NOMO-1 treated with DMSO at 0.1 percent for 48 hours (cell line): ENCODE results near the gene HERPUD2.
"Not testable (repeated sequence)": the region's sequence is repeated elsewhere in the genome, so short reads cannot be mapped to it uniquely, and the experiment has no call there.

ENCODE experiments used
- DNase-seq: peaks from one replicate; lab custom pipeline; 2025; ENCODE audit not compliant: unreplicated experiment; lab: John Stamatoyannopoulos, UW

The HERPUD2 gene

GRCh38 chr7:35681231-35682029 lies 13.5 kb downstream of the HERPUD2 start:
- no peak for DNase-seq

DNA sequence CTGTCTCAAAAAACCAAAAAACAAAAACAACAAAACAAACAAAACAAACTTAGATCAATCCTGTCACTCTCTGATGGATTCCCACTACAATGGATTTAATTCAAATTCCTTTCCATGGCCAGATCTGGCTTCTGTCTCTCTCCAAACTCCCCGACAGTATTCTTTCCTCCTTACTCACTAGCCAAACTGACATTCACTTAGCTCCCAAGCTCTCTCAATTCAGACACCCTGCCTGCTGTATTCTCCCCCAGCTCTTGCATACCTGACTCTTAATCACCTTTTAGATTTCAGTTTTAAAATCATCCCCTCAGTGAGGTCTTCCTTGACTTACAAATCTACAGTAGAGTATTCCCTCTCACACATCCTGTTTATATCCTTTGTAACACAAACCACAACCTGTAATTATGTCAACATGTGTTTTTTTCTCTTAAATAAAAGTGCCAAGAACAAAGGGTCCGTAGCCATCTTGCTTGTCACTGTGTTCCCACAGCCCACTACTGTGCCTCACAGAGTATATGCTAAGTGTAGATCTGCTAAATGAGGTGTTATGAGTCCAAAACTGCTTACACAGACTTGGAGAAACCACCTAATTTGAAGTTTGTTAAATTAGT lies 14.4 kb downstream of the HERPUD2 start:
- no peak for DNase-seq

DNA sequence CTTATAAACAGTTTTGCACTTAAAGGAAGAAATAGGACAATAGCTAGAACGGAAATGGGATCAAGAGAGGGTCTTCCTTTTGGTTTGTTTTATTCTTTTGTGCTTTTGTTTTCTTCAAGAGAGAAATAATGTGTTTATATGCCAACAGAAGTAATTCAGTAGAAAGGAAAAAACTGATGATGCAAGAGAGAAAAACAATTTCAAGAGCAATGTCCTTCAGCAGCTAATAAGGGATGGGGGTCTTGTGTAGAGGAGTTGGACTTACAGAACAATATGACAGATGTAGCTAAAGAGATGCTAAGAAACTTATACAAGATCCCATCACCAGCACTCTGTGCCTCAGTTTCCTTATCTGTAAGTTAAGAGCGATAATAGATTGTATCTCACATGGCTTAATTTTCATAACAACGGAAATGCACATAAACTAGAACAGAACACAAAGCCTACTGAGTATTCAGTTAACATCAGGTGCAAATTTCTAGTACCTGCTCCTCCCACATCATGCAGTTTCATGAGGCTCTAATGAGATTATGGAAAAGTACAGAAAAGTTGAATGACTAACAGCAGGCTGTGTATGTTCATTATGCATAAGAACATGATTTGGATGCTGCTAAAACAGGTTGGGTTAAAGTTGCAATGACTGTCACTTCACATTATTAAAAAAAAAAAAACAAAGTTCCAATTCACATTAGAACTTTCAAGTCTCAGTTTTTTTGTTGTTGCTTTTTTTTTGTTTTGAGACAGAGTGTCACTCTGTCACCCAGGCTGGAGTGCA lies 17.2 kb downstream of the HERPUD2 start:
- no peak for DNase-seq

GRCh38 chr7:35676211-35676610 lies 18.7 kb downstream of the HERPUD2 start:
- no peak for DNase-seq

- no peak for DNase-seq
These were observed 23.9 kb downstream of the HERPUD2 start for GRCh38 chr7:35670856-35671569.

DNA sequence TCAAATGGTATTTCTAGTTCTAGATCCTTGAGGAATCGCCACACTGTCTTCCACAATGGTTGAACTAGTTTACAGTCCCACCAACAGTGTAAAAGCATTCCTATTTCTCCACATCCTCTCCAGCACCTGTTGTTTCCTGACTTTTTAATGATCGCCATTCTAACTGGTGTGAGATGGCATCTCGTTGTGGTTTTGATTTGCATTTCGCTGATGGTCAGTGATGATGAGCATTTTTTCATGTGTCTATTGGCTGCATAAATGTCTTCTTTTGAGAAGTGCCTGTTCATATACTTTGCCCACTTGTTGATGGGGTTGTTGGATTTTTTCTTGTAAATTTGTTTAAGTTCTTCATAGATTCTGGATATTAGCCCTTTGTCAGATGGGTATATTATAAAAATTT lies 34.5 kb downstream of the HERPUD2 start:
- DNase-seq, result not testable (repeated sequence)

DNA sequence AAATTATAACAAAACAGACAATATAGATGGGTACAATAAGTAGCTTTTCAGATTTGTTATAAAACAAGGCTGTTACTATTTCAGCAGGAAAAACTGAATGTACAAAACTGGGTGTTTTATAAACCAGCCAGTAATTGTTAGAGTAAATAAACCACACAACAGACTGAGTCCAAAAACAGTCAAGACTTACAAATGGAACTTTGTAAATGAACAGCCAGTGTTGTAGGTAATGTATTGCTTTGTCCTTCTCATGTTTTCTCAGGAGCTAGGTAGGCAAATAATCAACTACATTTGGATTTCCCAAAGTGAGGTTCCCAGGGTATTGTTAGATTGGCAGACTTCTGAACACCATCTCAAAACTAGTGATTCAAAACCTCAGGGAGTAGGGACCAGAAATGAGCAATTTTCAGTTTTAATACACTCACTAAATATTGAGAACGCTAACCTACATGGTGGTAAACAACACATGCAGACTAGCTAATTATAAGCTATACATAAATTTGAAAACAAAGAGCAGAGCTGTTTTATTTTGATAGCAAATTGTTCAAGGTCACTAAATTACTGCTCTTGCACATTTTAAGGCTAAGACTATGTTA lies 36.2 kb downstream of the HERPUD2 start:
- no peak for DNase-seq

DNA sequence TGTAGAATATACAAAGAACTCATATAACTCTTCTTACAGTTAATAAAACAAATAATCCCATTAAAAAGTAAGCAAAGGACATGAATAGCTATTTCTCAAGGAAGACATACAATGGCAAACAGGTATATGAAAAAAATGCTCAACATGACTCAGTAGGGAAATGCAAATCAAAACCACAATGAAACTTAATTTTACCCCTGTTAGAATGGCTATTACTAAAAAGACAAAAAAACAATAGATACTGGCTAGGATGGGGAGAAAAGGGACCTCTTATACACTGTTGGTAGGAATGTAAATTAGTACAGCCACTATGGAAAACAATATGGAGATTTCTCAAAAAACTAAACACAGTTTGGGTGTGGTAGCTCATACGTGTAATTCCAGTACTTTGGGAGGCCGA lies 37.8 kb downstream of the HERPUD2 start:
- DNase-seq, result no peak

- not testable (repeated sequence) for DNase-seq
These were observed 40.4 kb downstream of the HERPUD2 start for GRCh38 chr7:35654558-35654957.

DNA sequence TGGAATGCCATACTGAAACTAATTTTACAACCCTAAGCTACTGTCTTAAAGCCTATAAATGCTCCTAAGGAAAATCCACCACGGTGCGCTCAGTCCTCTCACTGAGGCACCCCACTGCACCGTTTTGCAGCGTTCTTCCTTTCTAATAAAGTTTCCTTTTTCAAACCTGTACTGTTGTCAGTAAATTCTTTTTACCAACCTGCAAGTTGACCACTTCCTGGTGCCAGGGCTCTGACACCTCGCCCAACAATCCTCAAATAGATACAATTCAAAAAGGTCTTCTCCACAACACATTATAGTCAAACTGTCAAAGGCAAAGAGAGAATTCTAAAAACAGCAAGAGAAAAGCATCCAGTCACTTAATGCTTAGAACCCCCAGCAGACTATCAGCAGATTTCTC lies 42.8 kb downstream of the HERPUD2 start:
- DNase-seq, result no peak

DNA sequence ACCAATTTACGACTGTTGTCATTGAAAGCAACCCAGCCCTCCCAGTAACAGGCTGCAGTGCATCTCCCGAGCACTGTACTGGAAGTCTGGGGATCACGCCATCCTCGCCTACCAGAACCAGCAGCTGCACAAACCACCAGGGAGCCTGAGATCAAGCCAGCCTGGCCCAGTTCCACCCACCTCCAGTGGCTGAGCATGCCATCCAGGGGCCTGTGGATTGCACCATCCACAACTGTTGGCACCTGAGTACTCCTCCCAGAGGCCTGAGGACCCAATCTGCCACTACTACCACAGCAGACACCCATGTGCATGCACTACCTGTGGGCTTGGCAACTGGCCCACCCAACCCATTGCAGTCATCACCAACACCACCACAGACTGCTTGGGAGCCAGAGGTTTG lies 44.2 kb downstream of the HERPUD2 start:
- DNase-seq, result no peak

DNA sequence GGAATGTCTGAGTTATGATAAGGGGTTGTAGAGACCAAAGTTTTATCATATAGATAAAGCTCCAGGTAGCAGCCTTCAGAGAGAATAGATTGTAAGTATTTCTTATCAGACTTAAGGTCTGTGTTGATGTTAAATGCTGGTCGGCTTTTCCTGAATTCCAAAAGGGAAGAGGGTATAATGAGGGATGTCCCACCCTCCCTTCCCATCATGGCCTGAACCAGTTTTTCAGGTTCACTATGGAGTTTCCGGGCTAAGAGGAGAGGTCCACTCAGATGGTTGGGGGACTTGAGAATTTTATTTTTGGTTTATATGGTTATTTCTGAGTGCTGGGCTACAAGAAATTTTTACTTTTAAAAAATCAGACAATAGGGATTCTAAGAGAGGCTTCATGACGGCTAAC lies 45.2 kb downstream of the HERPUD2 start:
- DNase-seq, result no peak

- DNase-seq, result no peak
These were observed 46.6 kb downstream of the HERPUD2 start for GRCh38 chr7:35648367-35648766.

DNA sequence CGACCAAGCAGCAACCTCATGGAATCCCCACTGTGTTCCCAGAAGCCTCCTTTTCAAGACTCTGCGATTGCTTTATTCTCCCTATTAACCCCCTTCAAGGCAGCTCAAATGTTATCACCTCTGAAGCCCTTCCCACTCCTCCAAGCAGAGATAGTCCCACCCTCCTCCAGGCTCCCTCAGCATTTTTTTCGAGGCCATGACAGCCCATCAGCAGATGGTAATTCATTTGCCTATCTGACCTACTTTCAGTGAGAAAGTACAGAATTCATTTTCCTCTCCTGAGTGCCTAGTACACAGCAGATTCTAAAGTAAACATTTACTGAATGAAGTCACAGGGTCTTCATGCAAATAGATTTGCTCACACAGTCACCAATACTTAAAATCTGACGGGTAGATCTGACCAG lies 47.8 kb downstream of the HERPUD2 start:
- DNase-seq, result no peak

- no peak for DNase-seq
These were observed 48.5 kb downstream of the HERPUD2 start for GRCh38 chr7:35646289-35647023.

- DNase-seq, result no peak
These were observed 49.2 kb downstream of the HERPUD2 start for GRCh38 chr7:35645691-35646090.

- DNase-seq, result no peak
These were observed 64.6 kb downstream of the HERPUD2 start for GRCh38 chr7:35630024-35630972.

DNA sequence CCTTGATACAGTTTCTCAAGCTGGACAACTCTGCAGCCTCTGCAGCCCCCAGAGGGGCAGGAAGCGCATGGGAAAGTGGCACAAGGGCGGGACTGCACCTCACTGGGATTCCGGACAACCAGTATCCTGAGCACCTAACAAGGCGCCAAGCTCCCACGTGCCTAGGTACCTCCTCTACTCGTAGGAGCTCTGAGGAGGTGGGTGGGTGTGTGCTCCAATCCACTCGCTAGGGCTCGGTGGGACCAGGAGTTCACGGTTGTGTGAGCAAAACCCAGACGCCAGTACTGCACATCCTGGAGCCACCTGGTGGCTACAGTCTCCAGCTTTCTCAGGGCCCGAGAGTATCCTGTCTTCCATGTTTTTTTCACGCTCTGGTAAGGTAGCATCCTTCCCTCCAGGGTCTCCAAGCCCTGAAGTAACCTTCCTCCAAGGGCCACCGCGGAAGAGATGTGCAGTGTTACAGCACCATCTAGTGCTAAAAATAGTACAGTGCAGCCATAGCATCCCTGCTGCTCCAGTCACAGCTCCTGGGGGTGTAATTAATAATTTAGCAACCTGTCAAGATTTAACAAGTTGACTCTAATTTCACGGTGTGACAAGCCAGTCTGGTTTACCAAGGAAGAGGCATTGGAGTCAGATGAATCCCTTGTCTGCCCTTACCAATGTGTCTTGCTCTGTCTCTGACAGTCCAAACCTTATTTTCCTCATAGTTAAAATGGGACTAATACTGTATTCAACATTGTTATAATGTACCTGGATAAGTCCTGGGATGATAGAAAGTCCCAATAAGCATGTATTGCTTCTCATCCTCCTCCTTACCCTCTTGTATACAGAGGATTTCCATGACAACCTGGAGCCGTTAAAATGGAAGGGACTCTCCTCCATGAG lies 70.4 kb downstream of the HERPUD2 start:
- DNase-seq, result peak; percentile 29
